Mesenchymal stem cell (in vitro differentiated cells and primary cell): ENCODE measurements around the gene HOXB3.
A peak's percentile ranks its signal among the peaks of the same experiment; 100 is the strongest.

Experiments used
- DNase-seq: peaks from one replicate; pipeline ENCODE4 v3.0.0-alpha.2; 2013
- H2AFZ ChIP-seq: one replicate; pipeline ENCODE4 v1.6.1; 2013; ENCODE audit warnings: low read depth, mild to moderate bottlenecking, control low read depth, inconsistent platforms, low read length, moderate library complexity
- H2AK5ac ChIP-seq: 2 replicates; pipeline ENCODE4 v1.6.1; 2013; ENCODE audit warnings: low read length, moderate library complexity, mild to moderate bottlenecking, inconsistent platforms; ENCODE audit not compliant: severe bottlenecking
- H2BK120ac ChIP-seq: one replicate; pipeline ENCODE4 v1.6.1; 2013; ENCODE audit warnings: low read depth, mild to moderate bottlenecking, inconsistent platforms, low read length, moderate library complexity
- H2BK12ac ChIP-seq, 2 experiments: one replicate each; pipeline ENCODE4 v1.6.1; 2013; ENCODE audit warnings: inconsistent platforms in 2 of 2, low read length in 2 of 2, mild to moderate bottlenecking in 2 of 2, moderate library complexity in 2 of 2, control low read depth in 1 of 2
- H2BK15ac ChIP-seq: one replicate; pipeline ENCODE4 v1.6.1; 2013; ENCODE audit warnings: mild to moderate bottlenecking, low read depth, inconsistent platforms; ENCODE audit not compliant: poor library complexity, severe bottlenecking
- H2BK5ac ChIP-seq: 2 replicates; pipeline ENCODE4 v1.6.1; 2013; ENCODE audit warnings: low read depth, mild to moderate bottlenecking, low read length, control low read depth, inconsistent platforms; ENCODE audit not compliant: poor library complexity, severe bottlenecking
- H3K14ac ChIP-seq, 2 experiments: one replicate each; pipeline ENCODE4 v1.6.1; 2013; ENCODE audit warnings: inconsistent platforms in 2 of 2, low read length in 2 of 2, control low read depth in 1 of 2, mild to moderate bottlenecking in 1 of 2, moderate library complexity in 1 of 2
- H3K18ac ChIP-seq, 2 experiments: one replicate each; pipeline ENCODE4 v1.6.1; 2013; ENCODE audit warnings: inconsistent platforms in 2 of 2, low read length in 2 of 2, control low read depth in 1 of 2, low read depth in 1 of 2, mild to moderate bottlenecking in 1 of 2
- H3K23ac ChIP-seq, 2 experiments: one replicate each; pipeline ENCODE4 v1.6.1; 2013; ENCODE audit warnings: inconsistent platforms in 2 of 2, low read length in 2 of 2, mild to moderate bottlenecking in 2 of 2, moderate library complexity in 2 of 2, control low read depth in 1 of 2
- H3K27ac ChIP-seq: 2 replicates; pipeline ENCODE4 v1.5.1; 2013; ENCODE audit warnings: mild to moderate bottlenecking, moderate library complexity, low read length, control low read depth, inconsistent platforms; ENCODE audit not compliant: poor library complexity, severe bottlenecking
- H3K27me3 ChIP-seq, 2 experiments: 2 replicates each; pipeline versions ENCODE4 v1.6.1 to v1.7.0; 2013; ENCODE audit warnings: low read length in 2 of 2, mild to moderate bottlenecking in 2 of 2, moderate library complexity in 2 of 2, control low read depth in 1 of 2, inconsistent platforms in 1 of 2; ENCODE audit not compliant: control insufficient read depth in 1 of 2, insufficient read depth in 1 of 2
- H3K36me3 ChIP-seq, 2 experiments: 2 replicates each; pipeline versions ENCODE4 v1.6.1 to v1.7.0; 2013; ENCODE audit warnings: low read length in 2 of 2, control low read depth in 1 of 2, inconsistent platforms in 1 of 2, low read depth in 1 of 2, mild to moderate bottlenecking in 1 of 2; ENCODE audit not compliant: insufficient read depth in 2 of 2, control insufficient read depth in 1 of 2
- H3K4ac ChIP-seq, 2 experiments: one replicate each; pipeline ENCODE4 v1.6.1; 2013; ENCODE audit warnings: inconsistent platforms in 2 of 2, low read length in 2 of 2, mild to moderate bottlenecking in 2 of 2, moderate library complexity in 2 of 2, control low read depth in 1 of 2, low read depth in 1 of 2
- H3K4me1 ChIP-seq: 2 replicates; pipeline ENCODE4 v1.6.1; 2013; ENCODE audit warnings: low read depth, low read length, control low read depth; ENCODE audit not compliant: control insufficient read depth, insufficient read depth
- H3K4me2 ChIP-seq: 2 replicates; pipeline ENCODE4 v1.6.1; 2013; ENCODE audit warnings: low read length, mild to moderate bottlenecking, inconsistent platforms; ENCODE audit not compliant: poor library complexity, severe bottlenecking
- H3K4me3 ChIP-seq, 2 experiments: 2 replicates each; pipeline versions ENCODE4 v1.5.1 to v1.7.0; 2013; ENCODE audit warnings: low read length in 2 of 2, mild to moderate bottlenecking in 2 of 2, control low read depth in 1 of 2, low read depth in 1 of 2; ENCODE audit not compliant: insufficient read depth in 1 of 2
- H3K79me1 ChIP-seq: replicated peaks from 2 replicates; pipeline ENCODE4 v1.6.1; 2013; ENCODE audit warnings: mild to moderate bottlenecking, control low read depth, low read length, inconsistent platforms; ENCODE audit not compliant: poor library complexity, severe bottlenecking
- H3K9ac ChIP-seq: 2 replicates; pipeline ENCODE4 v1.7.0; 2013; ENCODE audit warnings: mild to moderate bottlenecking, low read length, moderate library complexity
- H3K9me3 ChIP-seq: 2 replicates; pipeline ENCODE4 v1.7.0; 2013; ENCODE audit warnings: mild to moderate bottlenecking, low read length; ENCODE audit not compliant: control insufficient read depth
- H4K8ac ChIP-seq: one replicate; pipeline ENCODE4 v1.6.1; 2013; ENCODE audit warnings: inconsistent platforms, mild to moderate bottlenecking, low read length, moderate library complexity
- H4K91ac ChIP-seq: one replicate; pipeline ENCODE4 v1.6.1; 2013; ENCODE audit warnings: mild to moderate bottlenecking, low read length, inconsistent platforms
- WGBS: methylation state at CpG from one replicate; pipeline ENCODE4 v1.1.7; 2013; ENCODE audit warnings: mixed read lengths; 5-methylcytosine and 5-hydroxymethylcytosine counted together

HOXB3 gene

GRCh38 chr17:48612456-48612853, 22.4 kb upstream of the HOXB3 start:
- no peak overlapping the region for H2AFZ ChIP-seq
- H3K27ac ChIP-seq = peak overlapping the region; percentile 64
- peaks cover 22% of the 10 kb centered on the region for H3K4me1 ChIP-seq
- no peak overlapping the region for H4K8ac ChIP-seq
- H3K36me3 ChIP-seq = peaks cover 0 to 4% of the 10 kb centered on the region in 2 experiments
- peak overlapping the region; percentile 91 for H2BK120ac ChIP-seq
- H2BK5ac ChIP-seq = no peak overlapping the region
- peaks cover 27 to 35% of the 10 kb centered on the region in 2 experiments for H3K27me3 ChIP-seq
- DNase-seq = peak; percentile 74
- H3K9me3 ChIP-seq = no peaks in the 10 kb centered on the region
- peak overlapping the region; percentile 62 to 87 for H3K4me3 ChIP-seq
- peak overlapping the region; percentile 46 to 98 for H3K18ac ChIP-seq
- H3K9ac ChIP-seq = peak overlapping the region; percentile 98
- H3K4me2 ChIP-seq = peak overlapping the region; percentile 97
- H3K79me1 ChIP-seq = peaks cover 8% of the 10 kb centered on the region
- H3K14ac ChIP-seq = no peak overlapping the region
- WGBS = under 1% methylated on average over 15 of the region's 15 CpGs
- peak overlapping the region in 1 of 2 experiments; percentile 90 for H3K4ac ChIP-seq
- H2BK15ac ChIP-seq = no peak overlapping the region
- peak overlapping the region; percentile 0 for H4K91ac ChIP-seq
- no peak overlapping the region for H2AK5ac ChIP-seq
- H2BK12ac ChIP-seq = peak overlapping the region in 1 of 2 experiments; percentile 6
- H3K23ac ChIP-seq = no peak overlapping the region

DNA sequence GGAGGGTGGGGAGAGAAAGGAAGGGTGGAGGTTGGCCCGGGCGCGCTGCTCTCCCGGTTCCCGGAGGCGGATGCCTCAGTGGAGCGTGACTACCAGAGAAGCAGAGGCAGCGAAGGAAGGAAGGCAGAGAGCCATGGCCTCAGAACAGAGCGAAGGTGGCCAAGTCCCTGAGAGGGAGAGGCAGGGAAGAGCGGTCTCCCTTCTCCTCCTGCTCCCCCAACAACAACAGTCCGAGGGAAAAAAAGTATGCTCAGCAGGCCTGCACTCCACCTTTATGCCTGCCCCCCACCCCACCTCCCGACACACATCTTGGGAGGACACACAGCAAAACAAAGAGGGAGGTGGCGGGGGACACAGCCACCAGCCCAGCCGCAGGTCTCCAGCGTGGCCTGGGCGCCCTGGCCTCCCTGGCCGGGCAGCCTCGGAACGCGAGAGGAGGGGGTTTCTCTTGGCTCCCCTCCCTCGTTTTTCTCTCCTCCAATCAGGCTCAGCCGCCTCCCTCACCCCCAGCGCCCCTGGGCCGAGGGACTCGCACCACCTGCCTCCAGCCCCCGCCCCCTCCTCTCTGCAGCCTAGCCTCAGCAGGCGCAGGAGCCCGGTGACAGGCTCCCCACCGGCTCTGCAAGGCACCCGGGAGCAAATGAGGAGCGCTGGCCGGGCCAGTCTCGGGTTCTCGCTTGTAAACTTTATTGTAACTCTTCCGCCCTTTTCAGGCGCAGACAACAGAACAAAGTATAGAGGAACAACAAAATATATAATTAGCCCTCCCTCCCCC, 21.8 kb upstream of the HOXB3 start:
- Histone ChIP-seq H3K18ac (peak overlapping the region; percentile 55 to 98), H2BK15ac (peak overlapping the region; percentile 55), H2BK12ac (peak overlapping the region; percentile 82 to 94), H2AFZ (no peak overlapping the region), H3K4me1 (peaks cover 22% of the 10 kb centered on the region), H3K4me3 (peak overlapping the region; percentile 49 to 87), H3K9ac (peak overlapping the region; percentile 98), H2BK120ac (peak overlapping the region; percentile 61), H3K27ac (peak overlapping the region; percentile 64), H3K4me2 (peak overlapping the region; percentile 97), H3K27me3 (peaks cover 22 to 29% of the 10 kb centered on the region in 2 experiments), H2BK5ac (peak overlapping the region; percentile 77), H3K79me1 (peaks cover 9% of the 10 kb centered on the region), H4K8ac (peak overlapping the region; percentile 39), H3K36me3 (peaks cover 4 to 9% of the 10 kb centered on the region in 2 experiments), H3K4ac (peak overlapping the region; percentile 95 to 96), H4K91ac (peak overlapping the region; percentile 100), H3K9me3 (no peaks in the 10 kb centered on the region), H2AK5ac (peak overlapping the region; percentile 5), H3K14ac (peak overlapping the region; percentile 0 to 20), H3K23ac (peak overlapping the region; percentile 48 to 79)
- DNase-seq = peak; percentile 69
- under 1% methylated on average over 33 of the region's 36 CpGs for WGBS

DNA sequence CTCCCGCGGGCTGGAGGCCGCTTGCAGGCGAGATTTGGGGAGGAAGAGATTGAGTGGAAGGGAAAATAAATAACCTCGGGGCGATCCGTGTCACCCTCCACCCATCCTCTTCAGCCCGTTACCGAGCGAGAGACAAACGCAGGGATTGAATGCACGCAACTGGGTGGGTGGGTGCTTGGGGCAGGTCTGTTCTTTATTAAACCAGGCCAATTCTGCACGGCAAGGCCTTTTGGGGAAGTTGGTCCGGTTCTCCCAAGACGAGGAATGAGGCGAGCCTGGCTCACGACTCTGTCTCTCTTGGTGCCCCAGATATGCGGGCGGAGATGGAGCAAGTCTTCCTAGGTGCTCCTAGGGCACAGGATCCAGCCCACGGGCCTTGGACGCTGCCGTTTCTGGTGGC, 21.2 kb upstream of the HOXB3 start:
- peak overlapping the region; percentile 67 to 99 for H3K18ac ChIP-seq
- peak overlapping the region; percentile 65 to 87 for H3K4me3 ChIP-seq
- H2BK120ac ChIP-seq = peak overlapping the region; percentile 54
- peaks cover 5 to 13% of the 10 kb centered on the region in 2 experiments for H3K36me3 ChIP-seq
- H3K79me1 ChIP-seq = peaks cover 14% of the 10 kb centered on the region
- DNase-seq = peak; percentile 72
- peak overlapping the region; percentile 69 for H4K91ac ChIP-seq
- peaks cover 22% of the 10 kb centered on the region for H3K4me1 ChIP-seq
- H2BK5ac ChIP-seq = peak overlapping the region; percentile 98
- H3K9me3 ChIP-seq = no peaks in the 10 kb centered on the region
- H3K4me2 ChIP-seq = peak overlapping the region; percentile 97
- peak overlapping the region; percentile 87 for H2BK15ac ChIP-seq
- H2AK5ac ChIP-seq = no peak overlapping the region
- H3K23ac ChIP-seq = peak overlapping the region in 1 of 2 experiments; percentile 86
- H3K27me3 ChIP-seq = peaks cover 15 to 23% of the 10 kb centered on the region in 2 experiments
- H3K27ac ChIP-seq = peak overlapping the region; percentile 64
- under 1% methylated on average over 15 of the region's 22 CpGs for WGBS
- peak overlapping the region; percentile 36 for H4K8ac ChIP-seq
- peak overlapping the region; percentile 38 to 69 for H2BK12ac ChIP-seq
- peak overlapping the region; percentile 92 to 99 for H3K4ac ChIP-seq
- H3K14ac ChIP-seq = no peak overlapping the region
- no peak overlapping the region for H2AFZ ChIP-seq
- H3K9ac ChIP-seq = peak overlapping the region; percentile 98
